ENCODE measurements around the gene ZCCHC24. TPM values are rescaled to one million over a fixed set of nuclear protein-coding genes. Genes with fewer than 3 reads are reported as not detected.
"Not testable (repeated sequence)": the region's sequence is repeated elsewhere in the genome, so short reads cannot be mapped to it uniquely, and the experiment has no call there.

The ZCCHC24 gene
- total and polyA plus RNA-seq, 2 donors from 2014 or later, result 8.4 to 21.3 TPM

- Histone ChIP-seq H3K27ac (ENCODE audit: low read depth in 2 of 2, low read length in 2 of 2) (no peak overlapping the region), H3K36me3 (ENCODE audit: control insufficient read depth in 2 of 3, insufficient read depth in 3 of 3, low read length in 3 of 3) (no peaks in the 10 kb centered on the region), H3K9ac (ENCODE audit: low read length in 3 of 3) (no peak overlapping the region), H3K4me3 (ENCODE audit: low read length in 3 of 3) (no peak overlapping the region), H3K9me3 (ENCODE audit: control insufficient read depth in 2 of 3, insufficient read depth in 1 of 3, low read length in 3 of 3) (peaks cover 0 to 2% (median 0%) of the 10 kb centered on the region in 3 donors), H3K4me1 (ENCODE audit: control insufficient read depth in 2 of 3, insufficient read depth in 2 of 3, low read depth in 1 of 3, low read length in 3 of 3) (no peaks in the 10 kb centered on the region), H3K27me3 (ENCODE audit: control insufficient read depth, insufficient read depth, low read length) (no peaks in the 10 kb centered on the region)
- TF ChIP-seq CTCF (IDR thresholded peaks at IDR 0.05; ENCODE audit: borderline replicate concordance, extremely low read depth, insufficient read depth), result no peak
- intact Hi-C loops (cut with DNase I), result no loop called here
- DNase-seq, result no peak
- FAIRE-seq, result no peak
These were observed 111.9 kb downstream of the ZCCHC24 start for GRCh38 chr10:79333513-79333912.

GRCh38 chr10:79332610-79333315 lies 112.7 kb downstream of the ZCCHC24 start:
- DNase-seq; FAIRE-seq; intact Hi-C loops (cut with DNase I); H3K27me3 ChIP-seq (ENCODE audit: control insufficient read depth, insufficient read depth, low read length); H3K9ac ChIP-seq (ENCODE audit: low read length in 3 of 3); H3K27ac ChIP-seq (ENCODE audit: low read depth in 2 of 2, low read length in 2 of 2); H3K36me3 ChIP-seq (ENCODE audit: control insufficient read depth in 2 of 3, insufficient read depth in 3 of 3, low read length in 3 of 3); H3K9me3 ChIP-seq (ENCODE audit: control insufficient read depth in 2 of 3, insufficient read depth in 1 of 3, low read length in 3 of 3); H3K4me1 ChIP-seq (ENCODE audit: control insufficient read depth in 2 of 3, insufficient read depth in 2 of 3, low read depth in 1 of 3, low read length in 3 of 3); H3K4me3 ChIP-seq (ENCODE audit: low read length in 3 of 3): not testable (repeated sequence)

Other genes starting within 250 kb of the ZCCHC24 start
- gene PPIF, start 98.2 kb downstream of the ZCCHC24 start, total RNA-seq, result 36.7 TPM
- 120 TPM for gene PPIF, start 98.2 kb downstream of the ZCCHC24 start, polyA plus RNA-seq (ENCODE audit: insufficient read depth, low read depth, low replicate concordance)
- gene EIF5AL1, start 66.9 kb upstream of the ZCCHC24 start, total RNA-seq, result 0.54 TPM
- 1.4 TPM for gene EIF5AL1, start 66.9 kb upstream of the ZCCHC24 start, polyA plus RNA-seq (ENCODE audit: insufficient read depth, low read depth, low replicate concordance)
- 0.13 TPM for gene SFTPA2, start 114.8 kb upstream of the ZCCHC24 start, total RNA-seq
- gene SFTPA2, start 114.8 kb upstream of the ZCCHC24 start, polyA plus RNA-seq (ENCODE audit: insufficient read depth, low read depth, low replicate concordance), result not detected
- not detected for gene SFTPA1, start 165.3 kb upstream of the ZCCHC24 start, total RNA-seq
- gene SFTPA1, start 165.3 kb upstream of the ZCCHC24 start, polyA plus RNA-seq (ENCODE audit: insufficient read depth, low read depth, low replicate concordance), result not detected

All from kidney (tissue), 14 donors.